HG03095 (cell line): ENCODE results near the gene ZMYND10.

Experiments used
- ATAC-seq: cut with Tn5 transposase; IDR thresholded peaks from one replicate; pipeline ENCODE4 v1.9.1; 2021; ENCODE audit warnings: moderate library complexity; ENCODE audit not compliant: unreplicated experiment

Gene ZMYND10

GRCh38 chr3:50345586-50346234 lies at the start of gene ZMYND10:
TSS of gene ZMYND10 (minus strand) at chr3:50345732. CDS start at chr3:50345579, 153 bp downstream.
- no peak for ATAC-seq

DNA sequence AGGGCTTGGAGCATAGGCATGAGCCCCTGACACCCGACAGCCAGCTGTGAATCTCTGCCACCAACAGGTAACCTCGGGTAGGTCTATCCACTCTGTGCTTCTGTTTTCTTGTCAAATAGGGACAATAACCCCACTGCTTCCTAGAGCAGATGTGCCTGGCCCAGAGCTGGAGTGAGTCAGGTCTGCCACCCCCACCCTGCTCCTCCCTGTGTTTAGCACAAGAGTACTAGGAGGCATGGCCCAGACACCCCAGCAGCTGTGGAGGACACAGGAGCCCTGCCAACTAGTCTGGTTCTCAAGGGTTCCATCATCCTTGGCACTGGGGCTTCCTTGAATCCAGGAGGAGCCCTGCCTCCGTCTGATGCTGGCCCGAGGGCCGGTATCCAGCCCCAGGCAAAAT lies 47.5 kb upstream of the ZMYND10 start:
- no peak for ATAC-seq

DNA sequence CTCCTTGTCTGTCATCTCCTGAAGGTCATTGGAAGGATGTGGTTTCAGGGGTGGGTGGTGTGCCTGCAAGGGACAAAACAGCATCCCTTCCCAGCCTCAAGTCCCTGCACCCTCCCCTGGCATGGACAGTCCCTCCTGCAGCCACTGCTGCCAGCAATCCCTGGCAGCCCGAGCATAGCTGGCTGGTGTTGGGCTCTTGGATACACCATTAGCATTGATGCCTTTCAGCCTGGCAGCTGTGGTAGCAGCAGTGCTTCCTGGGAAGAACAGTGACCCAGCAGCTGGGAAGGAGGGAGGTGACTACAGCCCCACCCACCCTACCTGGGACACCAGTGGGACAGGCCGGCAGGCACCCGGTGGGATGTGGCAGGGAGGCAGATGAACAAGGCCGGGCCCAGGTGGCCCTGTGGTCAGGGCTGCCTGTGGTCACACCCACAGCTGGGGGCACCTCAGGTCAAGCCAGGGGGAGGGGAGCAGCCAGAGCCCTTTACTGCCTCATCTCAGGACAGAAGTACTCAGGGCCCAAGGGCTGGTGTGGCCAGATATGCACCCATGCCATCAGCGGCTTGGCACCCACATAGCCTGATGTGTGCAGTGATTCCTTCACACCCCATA lies 46.7 kb upstream of the ZMYND10 start:
- ATAC-seq: no peak

GRCh38 chr3:50390508-50391224 lies 45.1 kb upstream of the ZMYND10 start:
- ATAC-seq: no peak

GRCh38 chr3:50389414-50389767 lies 43.9 kb upstream of the ZMYND10 start:
- ATAC-seq: no peak

- ATAC-seq: no peak
Observed at GRCh38 chr3:50388720-50389413, 43.3 kb upstream of the ZMYND10 start.

GRCh38 chr3:50388016-50388719 lies 42.6 kb upstream of the ZMYND10 start:
- no peak for ATAC-seq

DNA sequence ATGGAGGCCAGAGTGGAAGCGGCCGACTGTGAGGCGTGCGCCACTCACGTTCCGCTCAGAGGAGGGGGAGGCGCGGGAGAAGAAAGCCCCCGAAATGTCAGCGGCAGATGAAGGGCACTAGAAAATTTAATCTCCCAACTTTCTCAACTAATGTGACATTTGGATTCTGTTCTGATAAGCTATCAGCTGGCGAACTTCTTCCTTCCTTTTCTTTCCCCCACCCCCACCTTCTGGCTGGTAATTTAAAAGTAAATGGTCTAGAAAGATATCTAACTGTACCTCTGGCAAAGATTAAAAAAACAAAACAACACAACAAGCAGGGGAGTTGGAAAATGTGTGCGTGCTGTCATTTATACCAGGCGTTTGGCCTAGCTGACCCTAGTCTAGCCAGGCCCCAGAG lies 40.2 kb upstream of the ZMYND10 start:
- ATAC-seq: no peak

- no peak for ATAC-seq
Observed at GRCh38 chr3:50383750-50384149, 38.2 kb upstream of the ZMYND10 start.

GRCh38 chr3:50382722-50383121 lies 37.2 kb upstream of the ZMYND10 start:
- ATAC-seq: no peak

DNA sequence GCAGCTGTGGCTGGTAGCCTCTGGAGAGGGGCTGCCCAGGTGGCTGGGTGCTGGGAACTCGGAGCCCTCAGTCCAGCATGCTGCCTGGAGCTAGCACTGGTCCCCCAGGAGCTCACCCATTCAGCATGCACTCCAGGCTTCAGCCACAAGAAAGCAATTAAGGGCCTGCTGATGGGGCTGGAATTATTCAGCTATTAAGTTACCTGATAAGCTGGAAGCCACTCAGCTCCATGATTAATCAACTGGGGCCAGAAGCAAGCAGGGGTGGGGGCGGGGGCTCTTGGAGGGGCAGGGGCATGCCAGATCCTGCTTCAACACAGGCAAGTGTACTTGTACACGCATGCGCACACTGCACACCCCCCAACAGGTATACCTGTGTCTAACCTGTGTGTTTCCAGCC lies 35.9 kb upstream of the ZMYND10 start:
- ATAC-seq: no peak

GRCh38 chr3:50380405-50381085 lies 35.0 kb upstream of the ZMYND10 start:
- no peak for ATAC-seq

- no peak for ATAC-seq
Observed at GRCh38 chr3:50378757-50379156, 33.2 kb upstream of the ZMYND10 start.

GRCh38 chr3:50378024-50378423 lies 32.5 kb upstream of the ZMYND10 start:
- no peak for ATAC-seq

GRCh38 chr3:50375258-50375931 lies 29.9 kb upstream of the ZMYND10 start:
- ATAC-seq: no peak

DNA sequence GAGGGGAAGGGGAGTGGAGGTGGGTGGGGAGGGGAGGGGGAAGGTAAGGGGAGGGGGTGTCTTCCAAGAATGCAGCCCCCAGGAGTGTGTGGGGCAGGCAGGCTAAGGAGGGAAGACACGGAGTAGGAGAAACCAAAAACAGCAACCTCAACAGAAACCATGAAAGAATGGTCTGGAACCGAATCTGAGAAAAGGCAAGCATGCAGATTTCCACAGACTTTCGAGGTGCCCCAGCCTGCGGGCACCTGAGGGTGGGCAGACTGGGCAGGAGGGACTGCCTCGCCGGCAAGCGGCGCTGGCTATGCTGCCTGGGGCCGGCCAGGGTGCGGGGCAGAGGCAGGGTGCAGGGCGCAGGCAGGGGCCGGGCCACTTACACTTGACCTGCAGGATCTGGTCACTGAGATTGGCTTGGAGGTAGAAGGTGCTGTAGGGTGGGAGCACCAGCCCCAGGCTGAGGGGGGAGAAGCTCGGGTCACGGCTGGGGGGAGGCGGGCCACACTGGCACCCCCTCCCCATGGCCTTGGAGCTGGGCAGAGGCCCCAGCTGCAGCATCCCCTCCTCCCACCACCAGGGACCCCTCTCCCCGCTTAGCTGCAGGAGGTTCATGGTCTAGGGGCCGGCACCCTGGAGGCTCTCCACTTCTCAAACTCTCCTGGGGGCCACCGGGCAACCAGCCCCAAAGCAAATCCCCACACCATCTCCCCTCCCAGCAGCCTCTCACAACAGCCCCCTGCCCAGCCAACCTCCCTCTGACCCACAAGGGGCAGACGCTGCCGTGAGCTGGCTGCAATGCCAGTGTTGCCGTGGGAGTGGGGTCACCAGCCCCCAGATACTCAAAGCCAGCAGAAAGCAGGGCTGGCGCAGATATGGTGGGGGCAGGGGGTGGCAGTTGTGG lies 29.1 kb upstream of the ZMYND10 start:
- ATAC-seq: no peak

DNA sequence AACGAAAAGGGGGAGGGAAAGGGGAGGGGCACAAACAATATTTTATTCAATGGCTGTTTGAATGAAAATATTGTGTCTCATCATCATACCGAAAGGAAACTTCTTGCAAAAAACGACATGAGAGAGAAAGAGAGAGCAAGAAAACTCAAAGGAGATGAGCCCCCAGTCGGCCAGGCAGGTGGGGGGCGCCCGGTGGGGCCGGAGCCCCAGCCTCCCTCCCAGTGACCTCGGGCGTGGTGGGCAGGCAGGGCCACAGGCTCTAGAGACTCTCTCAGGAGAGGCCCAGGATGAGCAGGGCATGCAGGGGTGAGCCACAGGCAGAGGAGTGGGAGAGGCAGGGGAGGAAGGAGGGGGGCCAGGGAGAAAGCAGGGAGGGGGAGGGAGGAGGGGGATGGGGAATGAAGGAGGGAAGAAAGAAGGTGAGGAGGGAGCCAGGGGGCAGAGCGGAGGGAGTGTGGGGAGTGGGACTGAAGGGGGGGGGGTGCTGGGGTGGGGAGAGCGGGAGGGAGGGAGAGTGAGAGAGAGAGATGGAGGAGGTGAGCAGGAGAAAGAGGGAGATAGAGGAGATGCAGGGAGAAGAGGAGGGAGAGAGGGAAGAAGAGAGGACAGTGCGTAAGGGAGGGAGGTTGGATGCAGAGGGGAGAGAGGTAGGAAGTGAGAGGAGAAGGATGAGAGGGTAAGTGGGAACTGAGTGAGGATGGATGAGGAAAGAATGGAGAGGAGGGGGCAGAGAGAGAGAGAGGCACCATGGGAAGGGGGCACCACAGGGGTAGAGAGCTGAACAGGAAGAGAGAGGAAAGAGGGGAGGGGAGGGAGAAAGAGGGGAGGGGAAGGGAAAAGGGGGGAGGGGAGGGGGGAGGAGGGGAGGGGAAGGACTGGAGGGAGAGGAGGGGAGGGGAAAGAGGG lies 27.9 kb upstream of the ZMYND10 start:
- ATAC-seq: no peak

- no peak for ATAC-seq
Observed at GRCh38 chr3:50372349-50372748, 26.8 kb upstream of the ZMYND10 start.
